SK-N-SH treated with all-trans-retinoic acid at 6 μM for 48 hours (cell line): Measurements from ENCODE around the gene STAMBP.

Experiments used
- ATAC-seq: fragments of 200-7000 bp; cut with Tn5 transposase; 3 replicates; pipeline ENCODE4 v1.9.1; 2020; ENCODE audit warnings: mild to moderate bottlenecking, moderate library complexity
- ARNTL ChIP-seq: fragments of 450-650 bp; formaldehyde crosslinking; IDR thresholded peaks from 2 replicates; pipeline ENCODE4 v1.5.0; 2020; ENCODE audit warnings: low read depth, mild to moderate bottlenecking, moderate library complexity, borderline replicate concordance
- CSDC2 ChIP-seq: fragments of 250-450 bp; sonication (Bioruptor Pico); IDR thresholded peaks from 2 replicates; pipeline ENCODE4 v1.5.0; 2020; ENCODE audit warnings: mild to moderate bottlenecking, moderate library complexity
- ESRRG ChIP-seq: fragments of 250-450 bp; sonication (Bioruptor Pico); IDR thresholded peaks from 2 replicates; pipeline ENCODE4 v1.6.1; 2021; ENCODE audit warnings: mild to moderate bottlenecking
- GLIS3 ChIP-seq: fragments of 250-450 bp; sonication (Bioruptor Pico); IDR thresholded peaks from 2 replicates; pipeline ENCODE4 v1.5.0; 2020; ENCODE audit warnings: mild to moderate bottlenecking, moderate library complexity
- OSR1 ChIP-seq: fragments of 250-450 bp; sonication (Bioruptor Pico); IDR thresholded peaks from 2 replicates; pipeline ENCODE4 v1.8.0; 2022; ENCODE audit warnings: moderate library complexity, mild to moderate bottlenecking, inconsistent platforms
- POU6F1 ChIP-seq: fragments of 250-450 bp; sonication (Bioruptor Pico); IDR thresholded peaks from 2 replicates; pipeline ENCODE4 v1.8.0; 2021; ENCODE audit warnings: low read depth, mild to moderate bottlenecking, moderate library complexity, borderline replicate concordance
- RARB ChIP-seq: fragments of 250-450 bp; sonication (Bioruptor Pico); IDR thresholded peaks from 2 replicates; pipeline ENCODE4 v1.8.0; 2021; ENCODE audit warnings: mild to moderate bottlenecking, moderate library complexity
- SNAI2 ChIP-seq: fragments of 250-450 bp; sonication (Bioruptor Pico); IDR thresholded peaks from 2 replicates; pipeline ENCODE4 v1.5.0; 2020; ENCODE audit warnings: mild to moderate bottlenecking, moderate library complexity
- TCF4 ChIP-seq: fragments of 250-450 bp; sonication (Bioruptor Pico); IDR thresholded peaks from 2 replicates; pipeline ENCODE4 v1.8.0; 2021; ENCODE audit warnings: mild to moderate bottlenecking, moderate library complexity, borderline replicate concordance
- TOX ChIP-seq: fragments of 250-450 bp; sonication (Bioruptor Pico); IDR thresholded peaks from 2 replicates; pipeline ENCODE4 v1.8.0; 2021; ENCODE audit warnings: mild to moderate bottlenecking, moderate library complexity, borderline replicate concordance
- TSHZ2 ChIP-seq: fragments of 250-450 bp; sonication (Bioruptor Pico); IDR thresholded peaks from 2 replicates; pipeline ENCODE4 v1.5.0; 2020; ENCODE audit warnings: mild to moderate bottlenecking, moderate library complexity
- ZC3H10 ChIP-seq: fragments of 250-450 bp; sonication (Bioruptor Pico); IDR thresholded peaks from 2 replicates; pipeline ENCODE4 v1.5.1; 2021; ENCODE audit warnings: mild to moderate bottlenecking, moderate library complexity
- ZNF565 ChIP-seq: fragments of 450-650 bp; formaldehyde crosslinking; conservative IDR thresholded peaks from 2 replicates; pipeline ENCODE4 v1.5.0; 2020; ENCODE audit warnings: low read depth, mild to moderate bottlenecking, moderate library complexity
- ZNF70 ChIP-seq: fragments of 450-650 bp; formaldehyde crosslinking; IDR thresholded peaks from 2 replicates; pipeline ENCODE4 v1.5.0; 2020; ENCODE audit warnings: mild to moderate bottlenecking, moderate library complexity
- ZNF8 ChIP-seq: fragments of 450-650 bp; formaldehyde crosslinking; IDR thresholded peaks from 2 replicates; pipeline ENCODE4 v1.5.0; 2020; ENCODE audit warnings: mild to moderate bottlenecking, moderate library complexity
- TF ChIP-seq, protein P1 (sequence below): fragments of 250-450 bp; sonication (Bioruptor Pico); IDR thresholded peaks from 2 replicates; pipeline ENCODE4 v1.5.1; 2021; ENCODE audit warnings: mild to moderate bottlenecking, moderate library complexity
- TF ChIP-seq, protein P2 (sequence below): fragments of 250-450 bp; sonication (Bioruptor Pico); IDR thresholded peaks from 2 replicates; pipeline ENCODE4 v1.8.0; 2020; ENCODE audit warnings: mild to moderate bottlenecking, moderate library complexity, borderline replicate concordance
- TF ChIP-seq, protein P3 (sequence below): fragments of 250-450 bp; sonication (Bioruptor Pico); IDR thresholded peaks from 2 replicates; pipeline ENCODE4 v1.5.1; 2020; ENCODE audit warnings: low read depth, mild to moderate bottlenecking, moderate library complexity

STAMBP gene

GRCh38 chr2:73839653-73840411, 11.1 kb downstream of the STAMBP start:
- no peak for ATAC-seq

GRCh38 chr2:73841912-73842738, 13.4 kb downstream of the STAMBP start:
- TF ChIP-seq ZNF565 (CRISPR knock-in tag) (no peak), TSHZ2 (no peak), ARNTL (CRISPR knock-in tag) (no peak), OSR1 (CRISPR knock-in tag) (no peak), ZNF70 (CRISPR knock-in tag) (no peak), RARB (CRISPR knock-in tag) (no peak), ESRRG (CRISPR knock-in tag) (no peak), TOX (CRISPR knock-in tag) (no peak), ZC3H10 (CRISPR knock-in tag) (no peak), ZNF8 (no peak), GLIS3 (CRISPR knock-in tag) (no peak), SNAI2 (CRISPR knock-in tag) (no peak), TCF4 (CRISPR knock-in tag) (no peak)
- TF ChIP-seq, protein P1, sequence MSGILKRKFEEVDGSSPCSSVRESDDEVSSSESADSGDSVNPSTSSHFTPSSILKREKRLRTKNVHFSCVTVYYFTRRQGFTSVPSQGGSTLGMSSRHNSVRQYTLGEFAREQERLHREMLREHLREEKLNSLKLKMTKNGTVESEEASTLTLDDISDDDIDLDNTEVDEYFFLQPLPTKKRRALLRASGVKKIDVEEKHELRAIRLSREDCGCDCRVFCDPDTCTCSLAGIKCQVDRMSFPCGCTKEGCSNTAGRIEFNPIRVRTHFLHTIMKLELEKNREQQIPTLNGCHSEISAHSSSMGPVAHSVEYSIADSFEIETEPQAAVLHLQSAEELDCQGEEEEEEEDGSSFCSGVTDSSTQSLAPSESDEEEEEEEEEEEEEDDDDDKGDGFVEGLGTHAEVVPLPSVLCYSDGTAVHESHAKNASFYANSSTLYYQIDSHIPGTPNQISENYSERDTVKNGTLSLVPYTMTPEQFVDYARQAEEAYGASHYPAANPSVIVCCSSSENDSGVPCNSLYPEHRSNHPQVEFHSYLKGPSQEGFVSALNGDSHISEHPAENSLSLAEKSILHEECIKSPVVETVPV (CRISPR knock-in tag): no peak
- TF ChIP-seq, protein P2, sequence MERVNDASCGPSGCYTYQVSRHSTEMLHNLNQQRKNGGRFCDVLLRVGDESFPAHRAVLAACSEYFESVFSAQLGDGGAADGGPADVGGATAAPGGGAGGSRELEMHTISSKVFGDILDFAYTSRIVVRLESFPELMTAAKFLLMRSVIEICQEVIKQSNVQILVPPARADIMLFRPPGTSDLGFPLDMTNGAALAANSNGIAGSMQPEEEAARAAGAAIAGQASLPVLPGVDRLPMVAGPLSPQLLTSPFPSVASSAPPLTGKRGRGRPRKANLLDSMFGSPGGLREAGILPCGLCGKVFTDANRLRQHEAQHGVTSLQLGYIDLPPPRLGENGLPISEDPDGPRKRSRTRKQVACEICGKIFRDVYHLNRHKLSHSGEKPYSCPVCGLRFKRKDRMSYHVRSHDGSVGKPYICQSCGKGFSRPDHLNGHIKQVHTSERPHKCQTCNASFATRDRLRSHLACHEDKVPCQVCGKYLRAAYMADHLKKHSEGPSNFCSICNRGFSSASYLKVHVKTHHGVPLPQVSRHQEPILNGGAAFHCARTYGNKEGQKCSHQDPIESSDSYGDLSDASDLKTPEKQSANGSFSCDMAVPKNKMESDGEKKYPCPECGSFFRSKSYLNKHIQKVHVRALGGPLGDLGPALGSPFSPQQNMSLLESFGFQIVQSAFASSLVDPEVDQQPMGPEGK: no peak

More at GRCh38 chr2:73839653-73840411, 11.1 kb downstream of the STAMBP start:
- no peak for TF ChIP-seq POU6F1 (CRISPR knock-in tag)
- no peak for TF ChIP-seq ESRRG (CRISPR knock-in tag)
- TF ChIP-seq, protein P3, sequence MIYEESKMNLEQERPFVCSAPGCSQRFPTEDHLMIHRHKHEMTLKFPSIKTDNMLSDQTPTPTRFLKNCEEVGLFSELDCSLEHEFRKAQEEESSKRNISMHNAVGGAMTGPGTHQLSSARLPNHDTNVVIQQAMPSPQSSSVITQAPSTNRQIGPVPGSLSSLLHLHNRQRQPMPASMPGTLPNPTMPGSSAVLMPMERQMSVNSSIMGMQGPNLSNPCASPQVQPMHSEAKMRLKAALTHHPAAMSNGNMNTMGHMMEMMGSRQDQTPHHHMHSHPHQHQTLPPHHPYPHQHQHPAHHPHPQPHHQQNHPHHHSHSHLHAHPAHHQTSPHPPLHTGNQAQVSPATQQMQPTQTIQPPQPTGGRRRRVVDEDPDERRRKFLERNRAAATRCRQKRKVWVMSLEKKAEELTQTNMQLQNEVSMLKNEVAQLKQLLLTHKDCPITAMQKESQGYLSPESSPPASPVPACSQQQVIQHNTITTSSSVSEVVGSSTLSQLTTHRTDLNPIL (CRISPR knock-in tag): no peak
- no peak for TF ChIP-seq TOX (CRISPR knock-in tag)
- no peak for TF ChIP-seq TCF4 (CRISPR knock-in tag)
- no peak for TF ChIP-seq TSHZ2
- TF ChIP-seq CSDC2 (CRISPR knock-in tag): no peak
- TF ChIP-seq SNAI2 (CRISPR knock-in tag): no peak
- TF ChIP-seq, all 23 proteins: peak for 0

More at GRCh38 chr2:73841912-73842738, 13.4 kb downstream of the STAMBP start:
- ATAC-seq: no peak
